Neural cell (in vitro differentiated cells): ENCODE measurements around the gene SPTBN1.

Source experiments
- EP300 ChIP-seq: fragments of 450-650 bp; conservative IDR thresholded peaks from 2 replicates; pipeline ENCODE4 v1.6.1; 2014; ENCODE audit warnings: antibody characterized with exemption, mild to moderate bottlenecking, moderate library complexity; ENCODE audit not compliant: poor library complexity, severe bottlenecking
- POLR2AphosphoS5 ChIP-seq: IDR thresholded peaks from 2 replicates; pipeline ENCODE4 v1.6.1; 2012
- SMC3 ChIP-seq: fragments of 450-650 bp; conservative IDR thresholded peaks from 2 replicates; pipeline ENCODE4 v1.6.1; 2014; ENCODE audit warnings: antibody characterized with exemption, mild to moderate bottlenecking, moderate library complexity; ENCODE audit not compliant: poor library complexity
- TAF1 ChIP-seq: IDR thresholded peaks from 2 replicates; pipeline ENCODE4 v1.6.1; 2012; ENCODE audit warnings: low read depth
- TF ChIP-seq, protein P1 (sequence below): fragments of 450-650 bp; IDR thresholded peaks from 2 replicates; pipeline ENCODE4 v1.5.1; 2014; ENCODE audit warnings: antibody characterized with exemption, mild to moderate bottlenecking, moderate library complexity; ENCODE audit not compliant: poor library complexity, severe bottlenecking
- TF ChIP-seq, protein P2 (sequence below): IDR thresholded peaks from 2 replicates; pipeline ENCODE4 v1.6.1; 2012; ENCODE audit warnings: borderline replicate concordance

- TF ChIP-seq POLR2AphosphoS5 = no peak
- TF ChIP-seq, protein P1, sequence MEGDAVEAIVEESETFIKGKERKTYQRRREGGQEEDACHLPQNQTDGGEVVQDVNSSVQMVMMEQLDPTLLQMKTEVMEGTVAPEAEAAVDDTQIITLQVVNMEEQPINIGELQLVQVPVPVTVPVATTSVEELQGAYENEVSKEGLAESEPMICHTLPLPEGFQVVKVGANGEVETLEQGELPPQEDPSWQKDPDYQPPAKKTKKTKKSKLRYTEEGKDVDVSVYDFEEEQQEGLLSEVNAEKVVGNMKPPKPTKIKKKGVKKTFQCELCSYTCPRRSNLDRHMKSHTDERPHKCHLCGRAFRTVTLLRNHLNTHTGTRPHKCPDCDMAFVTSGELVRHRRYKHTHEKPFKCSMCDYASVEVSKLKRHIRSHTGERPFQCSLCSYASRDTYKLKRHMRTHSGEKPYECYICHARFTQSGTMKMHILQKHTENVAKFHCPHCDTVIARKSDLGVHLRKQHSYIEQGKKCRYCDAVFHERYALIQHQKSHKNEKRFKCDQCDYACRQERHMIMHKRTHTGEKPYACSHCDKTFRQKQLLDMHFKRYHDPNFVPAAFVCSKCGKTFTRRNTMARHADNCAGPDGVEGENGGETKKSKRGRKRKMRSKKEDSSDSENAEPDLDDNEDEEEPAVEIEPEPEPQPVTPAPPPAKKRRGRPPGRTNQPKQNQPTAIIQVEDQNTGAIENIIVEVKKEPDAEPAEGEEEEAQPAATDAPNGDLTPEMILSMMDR = no peak
- no peak for TF ChIP-seq EP300
- TF ChIP-seq SMC3 = no peak
- no peak for TF ChIP-seq TAF1
- TF ChIP-seq, protein P2, sequence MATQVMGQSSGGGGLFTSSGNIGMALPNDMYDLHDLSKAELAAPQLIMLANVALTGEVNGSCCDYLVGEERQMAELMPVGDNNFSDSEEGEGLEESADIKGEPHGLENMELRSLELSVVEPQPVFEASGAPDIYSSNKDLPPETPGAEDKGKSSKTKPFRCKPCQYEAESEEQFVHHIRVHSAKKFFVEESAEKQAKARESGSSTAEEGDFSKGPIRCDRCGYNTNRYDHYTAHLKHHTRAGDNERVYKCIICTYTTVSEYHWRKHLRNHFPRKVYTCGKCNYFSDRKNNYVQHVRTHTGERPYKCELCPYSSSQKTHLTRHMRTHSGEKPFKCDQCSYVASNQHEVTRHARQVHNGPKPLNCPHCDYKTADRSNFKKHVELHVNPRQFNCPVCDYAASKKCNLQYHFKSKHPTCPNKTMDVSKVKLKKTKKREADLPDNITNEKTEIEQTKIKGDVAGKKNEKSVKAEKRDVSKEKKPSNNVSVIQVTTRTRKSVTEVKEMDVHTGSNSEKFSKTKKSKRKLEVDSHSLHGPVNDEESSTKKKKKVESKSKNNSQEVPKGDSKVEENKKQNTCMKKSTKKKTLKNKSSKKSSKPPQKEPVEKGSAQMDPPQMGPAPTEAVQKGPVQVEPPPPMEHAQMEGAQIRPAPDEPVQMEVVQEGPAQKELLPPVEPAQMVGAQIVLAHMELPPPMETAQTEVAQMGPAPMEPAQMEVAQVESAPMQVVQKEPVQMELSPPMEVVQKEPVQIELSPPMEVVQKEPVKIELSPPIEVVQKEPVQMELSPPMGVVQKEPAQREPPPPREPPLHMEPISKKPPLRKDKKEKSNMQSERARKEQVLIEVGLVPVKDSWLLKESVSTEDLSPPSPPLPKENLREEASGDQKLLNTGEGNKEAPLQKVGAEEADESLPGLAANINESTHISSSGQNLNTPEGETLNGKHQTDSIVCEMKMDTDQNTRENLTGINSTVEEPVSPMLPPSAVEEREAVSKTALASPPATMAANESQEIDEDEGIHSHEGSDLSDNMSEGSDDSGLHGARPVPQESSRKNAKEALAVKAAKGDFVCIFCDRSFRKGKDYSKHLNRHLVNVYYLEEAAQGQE = no peak
These were observed 131.3 kb downstream of the SPTBN1 start for GRCh38 chr2:54587171-54588016.
